ENCODE data around the gene KCNS3. TPM values are rescaled to one million over a fixed set of nuclear protein-coding genes. Genes with fewer than 3 reads are reported as not detected.

Gene KCNS3
- total RNA-seq, 1 donor from 2014 or later = 12.1 TPM

GRCh38 chr2:17935242-17935885 is 56.9 kb downstream of the KCNS3 start:
- H3K4me1 Mint-ChIP-seq (ENCODE audit: unreplicated experiment) = peaks cover 29% of the 10 kb centered on the region
- H3K4me3 Mint-ChIP-seq (ENCODE audit: unreplicated experiment) = peak overlapping the region; percentile 28
- peaks cover 9% of the 10 kb centered on the region for H3K36me3 Mint-ChIP-seq (ENCODE audit: low read depth, unreplicated experiment)
- H3K27me3 Mint-ChIP-seq (ENCODE audit: unreplicated experiment) = peaks cover 2% of the 10 kb centered on the region
- peak overlapping the region; percentile 91 for H3K27ac Mint-ChIP-seq (ENCODE audit: unreplicated experiment)
- peak; percentile 7 for DNase-seq (ENCODE audit: low spot score)
- no peaks in the 10 kb centered on the region for H3K9me3 Mint-ChIP-seq (ENCODE audit: unreplicated experiment)
- TF ChIP-seq, protein P1, sequence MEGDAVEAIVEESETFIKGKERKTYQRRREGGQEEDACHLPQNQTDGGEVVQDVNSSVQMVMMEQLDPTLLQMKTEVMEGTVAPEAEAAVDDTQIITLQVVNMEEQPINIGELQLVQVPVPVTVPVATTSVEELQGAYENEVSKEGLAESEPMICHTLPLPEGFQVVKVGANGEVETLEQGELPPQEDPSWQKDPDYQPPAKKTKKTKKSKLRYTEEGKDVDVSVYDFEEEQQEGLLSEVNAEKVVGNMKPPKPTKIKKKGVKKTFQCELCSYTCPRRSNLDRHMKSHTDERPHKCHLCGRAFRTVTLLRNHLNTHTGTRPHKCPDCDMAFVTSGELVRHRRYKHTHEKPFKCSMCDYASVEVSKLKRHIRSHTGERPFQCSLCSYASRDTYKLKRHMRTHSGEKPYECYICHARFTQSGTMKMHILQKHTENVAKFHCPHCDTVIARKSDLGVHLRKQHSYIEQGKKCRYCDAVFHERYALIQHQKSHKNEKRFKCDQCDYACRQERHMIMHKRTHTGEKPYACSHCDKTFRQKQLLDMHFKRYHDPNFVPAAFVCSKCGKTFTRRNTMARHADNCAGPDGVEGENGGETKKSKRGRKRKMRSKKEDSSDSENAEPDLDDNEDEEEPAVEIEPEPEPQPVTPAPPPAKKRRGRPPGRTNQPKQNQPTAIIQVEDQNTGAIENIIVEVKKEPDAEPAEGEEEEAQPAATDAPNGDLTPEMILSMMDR (IDR thresholded peaks at IDR 0.05; ENCODE audit: unreplicated experiment) = no peak

- TF ChIP-seq, protein P1 (IDR thresholded peaks at IDR 0.05; ENCODE audit: unreplicated experiment) = no peak
- Mint-ChIP-seq H3K4me3 (ENCODE audit: unreplicated experiment) (no peak overlapping the region), H3K27ac (ENCODE audit: unreplicated experiment) (no peak overlapping the region), H3K36me3 (ENCODE audit: low read depth, unreplicated experiment) (peaks cover 1% of the 10 kb centered on the region), H3K9me3 (ENCODE audit: unreplicated experiment) (no peaks in the 10 kb centered on the region), H3K4me1 (ENCODE audit: unreplicated experiment) (peaks cover 29% of the 10 kb centered on the region), H3K27me3 (ENCODE audit: unreplicated experiment) (no peaks in the 10 kb centered on the region)
- no peak for DNase-seq (ENCODE audit: low spot score)
These were observed 58.1 kb downstream of the KCNS3 start for GRCh38 chr2:17936599-17936998.

DNA sequence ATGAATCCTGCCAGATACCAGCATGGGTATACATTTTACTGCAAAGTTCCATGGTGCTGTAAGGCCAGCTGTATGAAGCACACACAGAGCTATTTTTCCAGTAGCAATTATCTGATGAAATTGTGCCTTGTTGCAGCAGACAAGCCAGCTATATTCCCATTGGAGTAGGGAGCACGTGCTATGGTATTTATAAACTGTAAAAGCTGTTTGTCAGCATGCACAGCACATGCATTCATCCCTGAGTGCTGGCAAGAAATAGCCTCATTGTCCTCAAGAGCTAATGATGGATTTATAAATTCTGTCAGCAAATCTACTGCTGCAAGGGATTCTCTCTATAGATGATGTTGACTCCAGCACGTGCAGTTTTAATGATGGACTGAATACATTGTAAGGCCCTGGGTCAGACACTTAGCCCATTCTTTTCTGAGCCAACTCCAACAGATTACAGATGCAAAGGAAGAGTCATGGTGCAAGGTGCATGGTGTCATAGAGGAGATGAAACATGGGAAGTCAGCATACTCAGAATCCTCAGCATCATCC is 61.7 kb downstream of the KCNS3 start:
- no peak overlapping the region for H3K4me3 Mint-ChIP-seq (ENCODE audit: unreplicated experiment)
- no peaks in the 10 kb centered on the region for H3K27me3 Mint-ChIP-seq (ENCODE audit: unreplicated experiment)
- H3K4me1 Mint-ChIP-seq (ENCODE audit: unreplicated experiment) = peaks cover 16% of the 10 kb centered on the region
- no peak for DNase-seq (ENCODE audit: low spot score)
- TF ChIP-seq, protein P1 (IDR thresholded peaks at IDR 0.05; ENCODE audit: unreplicated experiment) = no peak
- H3K9me3 Mint-ChIP-seq (ENCODE audit: unreplicated experiment) = no peaks in the 10 kb centered on the region
- H3K36me3 Mint-ChIP-seq (ENCODE audit: low read depth, unreplicated experiment) = no peaks in the 10 kb centered on the region
- no peak overlapping the region for H3K27ac Mint-ChIP-seq (ENCODE audit: unreplicated experiment)

DNA sequence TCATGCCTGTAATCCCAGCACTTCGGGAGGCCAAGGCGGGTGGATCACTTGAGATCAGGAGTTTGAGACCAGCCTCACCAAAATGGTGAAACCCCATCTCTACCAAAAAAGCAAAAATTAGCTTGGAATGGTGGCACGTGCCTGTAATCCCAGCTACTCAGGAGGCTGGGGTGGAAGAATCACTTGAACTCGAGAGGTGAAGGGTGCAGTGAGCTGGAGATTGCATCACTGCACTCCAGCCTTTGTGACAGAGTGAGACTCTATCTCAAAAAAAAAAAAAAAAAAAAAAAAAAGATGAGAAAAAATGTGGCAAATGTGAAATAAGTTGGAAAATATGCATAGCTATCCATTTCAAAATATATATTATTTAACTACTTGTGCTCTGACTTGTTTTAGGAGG is 65.0 kb downstream of the KCNS3 start:
- DNase-seq (ENCODE audit: low spot score) = no peak
- Mint-ChIP-seq H3K4me3 (ENCODE audit: unreplicated experiment) (no peak overlapping the region), H3K27ac (ENCODE audit: unreplicated experiment) (no peak overlapping the region), H3K36me3 (ENCODE audit: low read depth, unreplicated experiment) (no peaks in the 10 kb centered on the region), H3K27me3 (ENCODE audit: unreplicated experiment) (no peaks in the 10 kb centered on the region), H3K4me1 (ENCODE audit: unreplicated experiment) (peaks cover 7% of the 10 kb centered on the region), H3K9me3 (ENCODE audit: unreplicated experiment) (no peaks in the 10 kb centered on the region)
- TF ChIP-seq, protein P1 (IDR thresholded peaks at IDR 0.05; ENCODE audit: unreplicated experiment) = no peak

DNA sequence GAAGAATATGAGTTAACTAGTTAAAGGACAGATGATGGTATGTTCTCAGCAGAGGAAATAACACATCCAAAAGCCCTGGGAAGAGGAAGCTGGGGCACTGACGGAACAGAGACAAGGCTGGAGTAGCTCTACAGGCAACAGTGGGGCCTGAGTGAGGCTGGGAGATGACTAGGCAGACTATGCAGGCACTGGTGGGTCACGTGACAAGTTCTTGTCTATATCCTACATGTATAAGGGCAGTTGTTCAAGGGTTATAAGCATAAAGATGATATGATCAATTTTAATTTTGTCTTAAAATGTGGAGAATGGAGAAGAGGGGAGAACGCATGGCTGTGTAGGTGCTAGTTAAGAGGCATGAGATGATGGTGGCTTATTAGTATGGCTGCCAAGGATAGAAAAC is 68.6 kb downstream of the KCNS3 start:
- no peak overlapping the region for H3K27ac Mint-ChIP-seq (ENCODE audit: unreplicated experiment)
- no peak overlapping the region for H3K4me3 Mint-ChIP-seq (ENCODE audit: unreplicated experiment)
- H3K4me1 Mint-ChIP-seq (ENCODE audit: unreplicated experiment) = peaks cover 7% of the 10 kb centered on the region
- no peaks in the 10 kb centered on the region for H3K27me3 Mint-ChIP-seq (ENCODE audit: unreplicated experiment)
- no peak for DNase-seq (ENCODE audit: low spot score)
- no peaks in the 10 kb centered on the region for H3K9me3 Mint-ChIP-seq (ENCODE audit: unreplicated experiment)
- no peaks in the 10 kb centered on the region for H3K36me3 Mint-ChIP-seq (ENCODE audit: low read depth, unreplicated experiment)
- TF ChIP-seq, protein P1 (IDR thresholded peaks at IDR 0.05; ENCODE audit: unreplicated experiment) = no peak

All from endothelial cell (in vitro differentiated cells).